AG04450 (cell line): ENCODE results near the gene GALNT13. TPM values are rescaled to one million over a fixed set of nuclear protein-coding genes. Genes with fewer than 3 reads are reported as not detected.

ENCODE experiments used
- CTCF ChIA-PET: fragments of 300-600, 350-600 bp; formaldehyde crosslinking; extraction: SDS; loops from one replicate; lab custom pipeline; 2022; ENCODE audit warnings: antibody characterized with exemption, inconsistent platforms; lab: Charles Lee
- POLR2A ChIA-PET: fragments of 350-600 bp; formaldehyde crosslinking; extraction: SDS; loops from one replicate; lab custom pipeline; 2021; ENCODE audit warnings: antibody characterized with exemption, inconsistent platforms; lab: Yijun Ruan, JAX
- DNase-seq: peaks from one replicate; pipeline ENCODE4 v3.0.0-alpha.2; 2011; ENCODE audit warnings: low read depth, low spot score
- H3K27ac ChIP-seq: one replicate; pipeline ENCODE4 v1.5.1; 2012; ENCODE audit warnings: low read depth, low read length, control low read depth
- H3K27me3 ChIP-seq: one replicate; pipeline ENCODE4 v1.6.0; 2012; ENCODE audit warnings: low read length; ENCODE audit not compliant: control insufficient read depth, insufficient read depth
- H3K4me3 ChIP-seq: 2 replicates; pipeline ENCODE4 v1.5.1; 2011; ENCODE audit warnings: mild to moderate bottlenecking, low read depth, low read length, control low read depth
- H3K9me3 ChIP-seq: 2 replicates; pipeline ENCODE4 v1.5.1; 2012; ENCODE audit warnings: low read length; ENCODE audit not compliant: control insufficient read depth, insufficient read depth
- polyA plus RNA-seq: library from polyadenylated mRNA; depleted of rRNA; stranded (reverse); fragments of >200 nt; gene quantifications from 2 replicates; pipeline ENCODE4 v1.2.3, GENCODE V29; 2011
- TF ChIP-seq, protein P1 (sequence below): IDR thresholded peaks from 2 replicates; pipeline ENCODE4 v1.5.1; 2011; ENCODE audit warnings: low read depth, low read length, control low read depth, inconsistent platforms

GALNT13 gene
- polyA plus RNA-seq, 1 experiment, result not detected

DNA sequence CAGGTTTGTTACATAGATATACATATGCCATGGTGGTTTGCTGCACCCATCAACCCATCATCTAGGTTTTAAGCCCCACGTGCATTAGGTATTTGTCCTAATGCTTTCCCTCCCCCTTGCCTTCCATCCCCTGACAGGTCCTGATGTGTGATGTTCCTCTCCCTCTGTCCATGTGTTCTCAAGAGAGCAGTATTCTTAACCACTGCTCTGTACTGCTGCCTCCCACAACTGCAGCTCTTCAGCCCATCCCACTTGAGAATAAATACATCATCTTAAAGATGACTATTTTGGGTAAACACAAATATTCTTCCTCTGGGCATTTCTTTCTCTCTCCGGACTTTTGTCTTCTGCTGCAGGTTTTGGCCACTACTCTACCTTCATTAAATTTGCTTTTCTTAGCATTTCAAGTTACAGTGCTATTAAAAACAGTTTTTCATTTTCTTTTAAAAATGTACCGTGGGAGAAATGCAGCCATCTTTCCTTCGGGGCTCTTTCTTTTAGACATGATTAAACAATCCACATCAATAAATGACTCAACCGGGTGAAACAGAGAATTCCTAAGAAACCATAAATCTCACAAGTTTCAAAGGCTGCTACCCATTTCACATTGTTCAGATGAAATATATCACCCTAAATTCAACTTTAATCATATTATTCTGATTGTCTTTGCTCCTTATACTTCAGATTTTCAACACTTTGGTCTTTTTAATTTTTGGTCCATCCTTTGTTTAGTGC, 323.4 kb downstream of the GALNT13 start:
- CTCF ChIA-PET, result no interaction called here
- H3K9me3 ChIP-seq, result peaks cover 9% of the 10 kb centered on the region

DNA sequence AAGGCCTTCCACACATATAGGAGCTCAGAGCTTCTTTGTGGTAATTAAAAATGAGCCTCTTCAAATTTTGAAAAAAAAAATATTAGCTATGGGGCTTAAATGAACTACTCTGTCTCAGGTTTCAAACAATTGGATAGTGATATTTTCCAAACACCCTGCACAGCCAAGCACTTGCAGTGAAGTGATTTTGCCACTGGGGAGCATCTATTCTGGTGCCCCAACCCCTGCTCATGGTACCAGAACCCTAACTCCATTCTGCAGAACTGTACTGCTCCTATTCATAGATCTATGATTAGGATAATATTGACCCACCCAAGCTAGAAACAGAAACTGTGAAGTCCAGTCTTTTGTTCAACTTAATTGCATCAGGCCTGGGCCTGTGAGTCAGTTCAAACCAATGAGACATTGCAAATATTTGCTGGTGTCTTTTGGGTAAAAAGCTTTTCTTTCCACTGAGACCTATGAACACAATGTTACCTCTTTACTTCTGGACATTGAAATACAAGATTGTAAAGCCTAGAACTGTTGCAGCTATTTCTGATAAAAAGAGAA, 324.0 kb downstream of the GALNT13 start:
- Histone ChIP-seq H3K27me3 (no peaks in the 10 kb centered on the region), H3K27ac (no peak overlapping the region), H3K4me3 (no peak overlapping the region), H3K9me3 (peaks cover 9% of the 10 kb centered on the region)
- ChIA-PET CTCF (no interaction called here), POLR2A (no interaction called here)
- DNase-seq, result no peak
- TF ChIP-seq, protein P1, sequence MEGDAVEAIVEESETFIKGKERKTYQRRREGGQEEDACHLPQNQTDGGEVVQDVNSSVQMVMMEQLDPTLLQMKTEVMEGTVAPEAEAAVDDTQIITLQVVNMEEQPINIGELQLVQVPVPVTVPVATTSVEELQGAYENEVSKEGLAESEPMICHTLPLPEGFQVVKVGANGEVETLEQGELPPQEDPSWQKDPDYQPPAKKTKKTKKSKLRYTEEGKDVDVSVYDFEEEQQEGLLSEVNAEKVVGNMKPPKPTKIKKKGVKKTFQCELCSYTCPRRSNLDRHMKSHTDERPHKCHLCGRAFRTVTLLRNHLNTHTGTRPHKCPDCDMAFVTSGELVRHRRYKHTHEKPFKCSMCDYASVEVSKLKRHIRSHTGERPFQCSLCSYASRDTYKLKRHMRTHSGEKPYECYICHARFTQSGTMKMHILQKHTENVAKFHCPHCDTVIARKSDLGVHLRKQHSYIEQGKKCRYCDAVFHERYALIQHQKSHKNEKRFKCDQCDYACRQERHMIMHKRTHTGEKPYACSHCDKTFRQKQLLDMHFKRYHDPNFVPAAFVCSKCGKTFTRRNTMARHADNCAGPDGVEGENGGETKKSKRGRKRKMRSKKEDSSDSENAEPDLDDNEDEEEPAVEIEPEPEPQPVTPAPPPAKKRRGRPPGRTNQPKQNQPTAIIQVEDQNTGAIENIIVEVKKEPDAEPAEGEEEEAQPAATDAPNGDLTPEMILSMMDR, result no peak

More for the DNA sequence above, 323.4 kb downstream of the GALNT13 start:
- no peak for DNase-seq
- Histone ChIP-seq H3K27ac (no peak overlapping the region), H3K4me3 (no peak overlapping the region), H3K27me3 (no peaks in the 10 kb centered on the region)
- TF ChIP-seq, protein P1, result no peak
- POLR2A ChIA-PET, result no interaction called here

DNA sequence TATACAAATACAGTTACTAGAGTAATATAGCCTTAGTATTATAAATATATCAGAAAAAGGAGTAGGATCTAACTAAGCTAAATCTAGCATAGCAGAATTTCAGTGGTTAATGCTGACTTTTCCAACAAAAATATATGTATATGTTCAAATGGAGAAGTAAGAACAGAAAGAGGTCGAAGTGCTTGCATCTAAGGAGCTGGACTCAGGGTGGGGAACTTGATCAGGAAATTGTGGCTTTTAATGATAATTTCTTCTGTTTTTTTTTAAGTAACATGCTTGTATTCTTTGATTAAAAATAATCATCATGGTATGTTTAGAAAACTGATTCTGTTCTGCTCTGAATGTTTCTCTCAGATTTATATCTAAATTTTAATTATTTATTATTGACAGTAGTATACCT, 327.1 kb downstream of the GALNT13 start:
- no peaks in the 10 kb centered on the region; the same call in 1 of the 2 replicates for H3K9me3 ChIP-seq
- H3K27me3 ChIP-seq, result no peaks in the 10 kb centered on the region
- TF ChIP-seq, protein P1, result no peak
- ChIA-PET CTCF (no interaction called here), POLR2A (no interaction called here)
- H3K4me3 ChIP-seq, result no peak overlapping the region
- DNase-seq, result no peak
- no peak overlapping the region for H3K27ac ChIP-seq

DNA sequence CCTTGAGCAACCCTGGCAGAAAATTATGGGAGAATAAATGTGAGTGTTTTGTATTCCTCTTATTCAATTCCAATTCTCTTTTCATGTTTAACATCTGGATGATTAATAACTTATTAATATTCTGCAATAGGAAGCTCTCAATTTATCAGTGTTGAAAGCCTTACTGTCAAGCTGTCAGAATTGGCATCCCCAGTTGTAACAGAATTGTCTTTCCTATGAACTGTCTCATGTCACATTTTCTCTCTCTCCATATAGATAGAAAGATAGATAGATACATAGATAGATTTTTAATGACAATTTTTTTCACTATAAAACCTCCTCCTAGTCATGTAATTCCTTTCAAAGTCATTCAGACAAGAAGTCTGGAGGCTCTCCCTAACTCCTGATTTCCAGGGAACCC, 331.5 kb downstream of the GALNT13 start:
- Histone ChIP-seq H3K27ac (no peak overlapping the region), H3K4me3 (no peak overlapping the region), H3K9me3 (peaks cover 2% of the 10 kb centered on the region; the same call in 1 of the 2 replicates), H3K27me3 (no peaks in the 10 kb centered on the region)
- TF ChIP-seq, protein P1, result no peak
- CTCF ChIA-PET, result no interaction called here
- POLR2A ChIA-PET, result no interaction called here
- DNase-seq, result no peak

DNA sequence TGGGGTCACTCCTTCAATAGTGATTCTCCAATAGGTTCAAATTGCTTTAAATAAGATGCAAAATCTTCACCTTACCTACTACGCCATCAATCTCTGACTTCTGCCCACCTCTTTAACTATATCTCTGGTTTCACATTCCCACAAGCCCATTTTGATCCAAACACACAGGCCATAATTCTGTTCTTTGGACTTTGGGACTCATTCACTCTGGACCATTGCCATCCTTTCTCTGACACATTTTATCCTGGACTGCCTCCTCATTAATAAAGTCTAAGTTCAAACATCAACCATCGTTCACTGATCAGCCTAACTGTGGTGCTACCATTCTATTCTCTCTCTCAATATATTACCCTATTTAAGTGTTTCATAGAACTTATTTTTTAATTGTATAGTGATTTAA, 332.2 kb downstream of the GALNT13 start:
- no peaks in the 10 kb centered on the region for H3K27me3 ChIP-seq
- H3K9me3 ChIP-seq, result peaks cover 2% of the 10 kb centered on the region; the same call in 1 of the 2 replicates
- no peak overlapping the region for H3K27ac ChIP-seq
- ChIA-PET CTCF (no interaction called here), POLR2A (no interaction called here)
- no peak for DNase-seq
- no peak overlapping the region for H3K4me3 ChIP-seq
- TF ChIP-seq, protein P1, result no peak
